Nephron progenitor cell (in vitro differentiated cells): ENCODE results near the gene ESRRB.

Source experiments
- DNase-seq: peaks from one replicate; pipeline ENCODE4 v3.0.0; 2021
- H3K27ac Mint-ChIP-seq: 2 replicates; pipeline ENCODE4 v1.8.0; 2021; ENCODE audit warnings: mild to moderate bottlenecking, moderate library complexity, mixed read lengths
- H3K27me3 Mint-ChIP-seq: 2 replicates; pipeline ENCODE4 v1.8.0; 2021; ENCODE audit warnings: mild to moderate bottlenecking, low read depth, mixed read lengths; ENCODE audit not compliant: poor library complexity
- H3K36me3 Mint-ChIP-seq: 2 replicates; pipeline ENCODE4 v1.8.0; 2021; ENCODE audit warnings: low read depth, mixed read lengths
- H3K4me1 Mint-ChIP-seq: 2 replicates; pipeline ENCODE4 v1.8.0; 2021; ENCODE audit warnings: mixed read lengths
- H3K4me3 Mint-ChIP-seq: 2 replicates; pipeline ENCODE4 v1.8.0; 2021; ENCODE audit warnings: mild to moderate bottlenecking, moderate library complexity, mixed read lengths
- H3K9me3 Mint-ChIP-seq: 2 replicates; pipeline ENCODE4 v1.8.0; 2021; ENCODE audit warnings: mild to moderate bottlenecking, moderate library complexity, mixed read lengths
- TF ChIP-seq, protein P1 (sequence below): fragments of 200-600 bp; sonication (generic); IDR thresholded peaks from 2 replicates; pipeline ENCODE4 v1.5.0; 2021; ENCODE audit warnings: antibody characterized with exemption

The ESRRB gene

DNA sequence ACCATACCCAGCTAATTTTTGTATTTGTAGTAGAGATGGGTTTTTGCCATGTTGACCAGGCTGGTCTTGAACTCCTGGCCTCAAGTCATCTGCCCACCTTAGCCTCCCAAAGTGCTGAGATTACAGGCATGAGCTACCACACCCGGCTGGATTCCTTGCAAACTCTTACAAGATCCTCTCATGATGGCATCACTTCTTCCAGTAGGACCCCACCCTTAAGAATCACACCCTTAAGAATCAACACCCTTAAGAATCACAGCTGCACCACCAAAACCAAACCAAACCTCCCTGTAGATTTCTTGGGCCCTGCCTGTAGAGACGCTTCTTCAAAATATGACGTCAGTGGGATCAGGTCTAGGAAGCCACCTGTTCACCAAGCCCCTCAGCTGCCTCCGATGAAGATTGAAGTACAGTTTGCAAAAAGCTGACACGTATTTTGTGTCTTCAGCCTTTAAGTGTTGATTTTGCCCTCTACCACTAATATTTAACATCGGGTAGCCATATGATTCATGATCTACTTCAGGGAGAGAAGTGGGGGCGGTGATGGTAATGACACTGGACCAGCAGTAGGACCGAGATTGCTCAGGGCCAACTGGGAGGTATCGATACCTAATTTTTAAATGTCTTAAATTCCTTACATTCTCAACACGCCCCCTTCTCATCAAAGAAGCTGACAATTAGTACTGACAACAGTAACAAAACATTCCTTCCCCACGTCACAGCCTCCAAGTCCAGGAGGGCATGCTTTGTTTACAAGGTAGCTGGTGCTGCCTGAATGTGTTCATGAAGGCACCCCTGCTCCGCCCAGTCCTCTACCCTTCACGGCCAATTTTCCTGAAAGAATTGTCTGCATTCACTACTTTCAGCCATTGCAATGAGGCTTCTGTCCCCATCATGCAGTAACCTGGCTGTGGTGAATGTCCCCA lies 57.2 kb downstream of the ESRRB start:
- Mint-ChIP-seq H3K27me3 (peaks cover 20% of the 10 kb centered on the region), H3K36me3 (no peaks in the 10 kb centered on the region), H3K27ac (peak overlapping the region; percentile 3), H3K9me3 (no peaks in the 10 kb centered on the region), H3K4me3 (peak overlapping the region; percentile 21), H3K4me1 (peaks cover 57% of the 10 kb centered on the region)
- TF ChIP-seq, protein P1, sequence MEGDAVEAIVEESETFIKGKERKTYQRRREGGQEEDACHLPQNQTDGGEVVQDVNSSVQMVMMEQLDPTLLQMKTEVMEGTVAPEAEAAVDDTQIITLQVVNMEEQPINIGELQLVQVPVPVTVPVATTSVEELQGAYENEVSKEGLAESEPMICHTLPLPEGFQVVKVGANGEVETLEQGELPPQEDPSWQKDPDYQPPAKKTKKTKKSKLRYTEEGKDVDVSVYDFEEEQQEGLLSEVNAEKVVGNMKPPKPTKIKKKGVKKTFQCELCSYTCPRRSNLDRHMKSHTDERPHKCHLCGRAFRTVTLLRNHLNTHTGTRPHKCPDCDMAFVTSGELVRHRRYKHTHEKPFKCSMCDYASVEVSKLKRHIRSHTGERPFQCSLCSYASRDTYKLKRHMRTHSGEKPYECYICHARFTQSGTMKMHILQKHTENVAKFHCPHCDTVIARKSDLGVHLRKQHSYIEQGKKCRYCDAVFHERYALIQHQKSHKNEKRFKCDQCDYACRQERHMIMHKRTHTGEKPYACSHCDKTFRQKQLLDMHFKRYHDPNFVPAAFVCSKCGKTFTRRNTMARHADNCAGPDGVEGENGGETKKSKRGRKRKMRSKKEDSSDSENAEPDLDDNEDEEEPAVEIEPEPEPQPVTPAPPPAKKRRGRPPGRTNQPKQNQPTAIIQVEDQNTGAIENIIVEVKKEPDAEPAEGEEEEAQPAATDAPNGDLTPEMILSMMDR, result no peak
- DNase-seq, result no peak

DNA sequence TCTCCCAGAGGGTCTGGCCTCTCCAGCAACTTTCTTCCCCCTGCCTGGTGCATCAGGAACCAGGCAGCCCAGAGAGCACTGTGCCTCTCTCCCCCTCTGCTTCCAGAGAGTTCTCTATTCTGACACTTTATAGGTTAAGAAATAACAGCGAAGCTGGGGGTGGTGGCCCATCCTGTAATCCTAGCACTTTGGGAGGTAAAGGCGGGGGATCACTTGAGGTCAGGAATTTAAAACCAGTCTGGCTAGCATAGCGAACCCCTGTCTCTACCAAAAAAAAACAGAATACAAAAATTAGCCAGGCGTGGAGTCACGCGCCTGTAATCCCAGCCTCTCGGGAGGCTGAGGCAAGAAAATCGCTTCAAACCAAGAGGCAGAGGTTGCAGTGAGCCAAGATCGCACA lies 58.3 kb downstream of the ESRRB start:
- no peaks in the 10 kb centered on the region for H3K9me3 Mint-ChIP-seq
- H3K27me3 Mint-ChIP-seq, result peaks cover 22% of the 10 kb centered on the region
- peak overlapping the region; percentile 44 for H3K4me3 Mint-ChIP-seq
- H3K4me1 Mint-ChIP-seq, result peaks cover 48% of the 10 kb centered on the region
- peak overlapping the region; percentile 68 for H3K27ac Mint-ChIP-seq
- no peak for DNase-seq
- TF ChIP-seq, protein P1, result no peak
- H3K36me3 Mint-ChIP-seq, result no peaks in the 10 kb centered on the region

DNA sequence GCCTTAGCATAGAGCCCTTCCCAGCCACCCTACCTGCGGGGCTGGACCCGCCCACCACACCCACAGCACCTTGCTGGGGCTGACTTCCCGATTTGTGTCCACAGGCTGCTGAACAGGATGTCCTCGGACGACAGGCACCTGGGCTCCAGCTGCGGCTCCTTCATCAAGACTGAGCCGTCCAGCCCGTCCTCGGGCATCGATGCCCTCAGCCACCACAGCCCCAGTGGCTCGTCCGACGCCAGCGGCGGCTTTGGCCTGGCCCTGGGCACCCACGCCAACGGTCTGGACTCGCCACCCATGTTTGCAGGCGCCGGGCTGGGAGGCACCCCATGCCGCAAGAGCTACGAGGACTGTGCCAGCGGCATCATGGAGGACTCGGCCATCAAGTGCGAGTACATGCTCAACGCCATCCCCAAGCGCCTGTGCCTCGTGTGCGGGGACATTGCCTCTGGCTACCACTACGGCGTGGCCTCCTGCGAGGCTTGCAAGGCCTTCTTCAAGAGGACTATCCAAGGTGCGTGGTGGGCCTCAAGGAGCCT lies 63.4 kb downstream of the ESRRB start:
- TF ChIP-seq, protein P1, result no peak
- Mint-ChIP-seq H3K36me3 (no peaks in the 10 kb centered on the region), H3K27me3 (peaks cover 15% of the 10 kb centered on the region), H3K4me3 (no peak overlapping the region), H3K27ac (no peak overlapping the region), H3K4me1 (peaks cover 27% of the 10 kb centered on the region), H3K9me3 (no peaks in the 10 kb centered on the region)
- no peak for DNase-seq

DNA sequence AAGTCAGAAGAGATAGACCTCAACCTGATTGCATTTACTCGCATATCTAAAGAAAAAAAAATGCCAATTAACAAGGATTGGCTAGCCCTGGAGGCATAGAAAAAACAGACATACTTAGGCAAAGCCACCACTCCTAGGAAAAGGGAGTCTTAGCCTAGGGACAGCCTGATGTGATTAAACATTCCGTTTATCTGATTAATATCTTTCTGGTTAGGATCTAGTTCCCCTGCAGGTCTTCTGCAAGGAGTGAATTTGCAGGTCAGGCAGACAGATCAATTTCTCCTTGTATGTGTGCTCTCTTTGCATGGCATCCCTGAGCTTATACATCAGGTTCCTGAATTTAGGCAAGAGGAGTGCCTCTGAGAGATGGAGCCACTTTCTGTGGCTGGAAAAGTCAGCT lies 70.5 kb downstream of the ESRRB start:
- Mint-ChIP-seq H3K36me3 (no peaks in the 10 kb centered on the region), H3K9me3 (no peaks in the 10 kb centered on the region), H3K4me1 (peaks cover 52% of the 10 kb centered on the region), H3K4me3 (no peak overlapping the region), H3K27me3 (peaks cover 23% of the 10 kb centered on the region), H3K27ac (no peak overlapping the region)
- no peak for DNase-seq
- TF ChIP-seq, protein P1, result no peak

DNA sequence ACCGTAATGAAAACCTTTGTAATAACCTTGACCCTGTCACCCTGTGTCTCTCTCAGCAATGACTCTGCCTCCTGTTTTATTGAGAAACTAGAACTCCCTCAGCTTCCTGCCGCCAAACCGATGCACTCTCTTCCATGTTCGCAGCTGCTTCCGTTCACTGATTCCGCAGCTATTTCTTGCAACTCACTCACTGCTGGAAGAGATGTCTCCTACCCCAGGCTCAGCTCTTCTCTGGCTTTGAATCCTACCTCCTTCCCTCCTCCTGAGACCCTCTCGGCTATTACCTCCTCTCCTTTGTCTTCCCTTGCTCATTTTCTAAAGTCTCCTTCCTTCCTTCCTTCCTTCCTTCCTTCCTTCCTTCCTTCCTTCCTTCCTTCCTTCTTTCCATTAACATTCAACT lies 71.0 kb downstream of the ESRRB start:
- peaks cover 23% of the 10 kb centered on the region for H3K27me3 Mint-ChIP-seq
- no peak for DNase-seq
- H3K36me3 Mint-ChIP-seq, result no peaks in the 10 kb centered on the region
- peak overlapping the region; percentile 38 for H3K27ac Mint-ChIP-seq
- TF ChIP-seq, protein P1, result no peak
- H3K9me3 Mint-ChIP-seq, result no peaks in the 10 kb centered on the region
- H3K4me1 Mint-ChIP-seq, result peaks cover 52% of the 10 kb centered on the region
- H3K4me3 Mint-ChIP-seq, result no peak overlapping the region
